Uterus (tissue), 2 donors: Measurements from ENCODE around the gene PARP14.

Source experiments
- CTCF ChIP-seq, 4 experiments: fragments of 200-600 bp in 2 of 4; fragments of 450-650 bp in 2 of 4; sonication (generic) in 2 of 4; IDR thresholded peaks; one replicate each; pipeline ENCODE4 v1.5.1; 2016 to 2019; ENCODE audit warnings: antibody characterized with exemption in 4 of 4, mild to moderate bottlenecking in 2 of 4, moderate library complexity in 1 of 4
- POLR2A ChIP-seq, 2 donors: fragments of 450-650 bp; IDR thresholded peaks; one replicate each; pipeline ENCODE4 v1.6.1; 2016; ENCODE audit warnings: antibody characterized with exemption in 2 of 2, mild to moderate bottlenecking in 1 of 2, moderate library complexity in 1 of 2

GRCh38 chr3:122691195-122691594, 10.6 kb downstream of the PARP14 start:
- TF ChIP-seq CTCF (IDR thresholded peaks at IDR 0.05) (no peak), POLR2A (IDR thresholded peaks at IDR 0.05) (no peak)
